Testis (tissue), 5 donors: ENCODE data around the gene PSMA5. TPM values are rescaled to one million over a fixed set of nuclear protein-coding genes. Genes with fewer than 3 reads are reported as not detected.
"Not testable (repeated sequence)": the region's sequence is repeated elsewhere in the genome, so short reads cannot be mapped to it uniquely, and the experiment has no call there.

Experiments used
- DNase-seq: peaks from one replicate; pipeline ENCODE4 v3.0.0-alpha.2; 2019
- H3K27ac ChIP-seq, 2 donors: fragments of 200-600 bp; sonication (generic); one replicate each; pipeline ENCODE4 v1.5.1; 2019
- H3K27me3 ChIP-seq: fragments of 200-600 bp; sonication (generic); one replicate; pipeline ENCODE4 v1.5.1; 2019
- H3K36me3 ChIP-seq: fragments of 200-600 bp; sonication (generic); one replicate; pipeline ENCODE4 v1.5.1; 2017; ENCODE audit warnings: low read depth; ENCODE audit errors: missing control alignments
- H3K4me1 ChIP-seq: fragments of 200-600 bp; sonication (generic); one replicate; pipeline ENCODE4 v1.5.1; 2019
- H3K4me3 ChIP-seq, 2 donors: fragments of 200-600 bp; sonication (generic); one replicate each; pipeline ENCODE4 v1.5.1; 2017 to 2019
- H3K9me3 ChIP-seq: fragments of 200-600 bp; sonication (generic); one replicate; pipeline ENCODE4 v1.5.1; 2017
- CTCF ChIP-seq, 3 experiments: fragments of 450-650 bp in 2 of 3; fragments of 200-600 bp in 1 of 3; sonication (generic) in 1 of 3; IDR thresholded peaks; one replicate each; pipeline ENCODE4 v1.5.1; 2016 to 2019; ENCODE audit warnings: antibody characterized with exemption in 3 of 3, mild to moderate bottlenecking in 2 of 3, moderate library complexity in 1 of 3
- POLR2A ChIP-seq: fragments of 450-650 bp; IDR thresholded peaks from one replicate; pipeline ENCODE4 v1.6.1; 2017; ENCODE audit warnings: antibody characterized with exemption, mild to moderate bottlenecking, moderate library complexity
- WGBS, 2 donors: methylation state at CpG; one replicate each; pipeline ENCODE4 v1.1.5; 2018; 5-methylcytosine and 5-hydroxymethylcytosine counted together
- intact Hi-C: fragments of 100-400 bp; cut with DNase I; formaldehyde crosslinking; loops from one replicate; pipeline ENCODE4 v1.15.1; 2023; ENCODE audit warnings: low total_unique reads
- long read RNA-seq, 2 donors: transcript quantifications; one replicate each; lab custom pipeline, GENCODE V29; 2026
- polyA plus RNA-seq: library from polyadenylated mRNA; stranded (reverse); fragments of 350-450 nt; fragmentation: Illumina TruSeq; extraction: RNeasy Lipid Tissue Mini Kit (QIAGEN cat#74804); gene quantifications from one replicate; pipeline ENCODE4 v1.2.3, GENCODE V29; 2014; ENCODE audit warnings: low read depth, low replicate concordance; ENCODE audit not compliant: insufficient read depth
- total RNA-seq, 2 donors: library from RNA; depleted of rRNA; stranded (reverse); fragments of >200 nt; gene quantifications; one replicate each; pipeline ENCODE4 v1.2.3, GENCODE V29; 2016

Gene PSMA5
- total RNA-seq: 10 to 100 TPM; 30.9 to 56.9 TPM
- polyA plus RNA-seq: 72.0 TPM
- long read RNA-seq, donor 1, transcript PSMA5-201 (9 exons, 3,729 nt): major isoform, 52 of 59 reads
- long read RNA-seq, donor 1, partial matches to known transcripts: 6 of 59 reads
- long read RNA-seq, donor 1, other reads (novel, unspliced or antisense): 0 of 59 reads
- long read RNA-seq, donor 2, transcript PSMA5-201 (9 exons, 3,729 nt): major isoform, 34 of 35 reads
- long read RNA-seq, donor 2, partial matches to known transcripts: 0 of 35 reads
- long read RNA-seq, donor 2, other reads (novel, unspliced or antisense): 0 of 35 reads

DNA sequence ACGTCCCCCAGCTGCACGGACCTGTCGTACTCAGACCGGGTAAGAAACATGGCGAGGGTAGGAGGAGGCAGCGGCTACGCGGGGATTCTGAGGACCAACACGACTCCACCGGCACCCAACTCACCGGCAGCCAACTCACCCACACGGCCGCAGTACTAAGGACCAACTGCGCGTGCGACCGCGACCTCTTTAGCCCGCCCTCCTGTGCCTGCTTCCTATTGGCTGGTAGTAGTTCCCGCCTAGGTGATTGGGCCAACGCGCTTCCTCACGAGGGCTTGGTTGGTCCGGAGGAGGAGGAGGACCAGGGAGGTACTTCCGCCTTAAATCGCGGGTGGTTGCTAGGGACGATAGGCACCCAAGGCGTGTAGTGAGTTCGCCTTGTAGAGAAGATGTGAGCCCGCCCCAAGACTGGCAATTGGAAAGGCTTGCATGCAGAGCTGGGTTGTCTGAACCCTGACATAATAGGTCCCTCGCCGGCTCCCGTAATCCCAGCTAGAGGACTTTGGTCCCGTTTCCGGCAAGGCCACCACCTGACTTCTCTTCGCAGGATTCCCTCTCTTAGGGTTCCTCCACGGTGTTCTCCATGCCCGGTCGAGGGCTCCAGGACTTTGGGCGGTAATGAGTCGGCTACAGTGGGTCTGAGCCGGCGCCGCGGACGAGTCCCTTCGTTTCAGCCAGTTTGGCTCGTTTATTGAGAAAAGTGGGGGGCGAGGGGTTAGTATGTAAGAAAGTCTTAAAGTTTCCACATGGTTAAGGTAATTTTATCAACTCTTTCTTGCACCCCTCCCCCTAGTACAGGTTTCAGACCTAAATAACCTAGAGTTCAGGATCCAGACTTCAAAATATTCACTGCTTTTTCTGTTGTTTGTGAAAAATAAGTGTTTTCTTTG, at the start of gene PSMA5:
TSS of gene PSMA5 (minus strand) at position 168 of the 890 bp plus-strand sequence. CDS start at position 50, 118 bp downstream.
- no peak for TF ChIP-seq CTCF (IDR thresholded peaks at IDR 0.05)
- no peak for TF ChIP-seq POLR2A
- 0% methylated on average over 35 to 45 of the region's 50 CpGs for WGBS, 2 donors
- H3K27me3 ChIP-seq: no peaks in the 10 kb centered on the region

DNA sequence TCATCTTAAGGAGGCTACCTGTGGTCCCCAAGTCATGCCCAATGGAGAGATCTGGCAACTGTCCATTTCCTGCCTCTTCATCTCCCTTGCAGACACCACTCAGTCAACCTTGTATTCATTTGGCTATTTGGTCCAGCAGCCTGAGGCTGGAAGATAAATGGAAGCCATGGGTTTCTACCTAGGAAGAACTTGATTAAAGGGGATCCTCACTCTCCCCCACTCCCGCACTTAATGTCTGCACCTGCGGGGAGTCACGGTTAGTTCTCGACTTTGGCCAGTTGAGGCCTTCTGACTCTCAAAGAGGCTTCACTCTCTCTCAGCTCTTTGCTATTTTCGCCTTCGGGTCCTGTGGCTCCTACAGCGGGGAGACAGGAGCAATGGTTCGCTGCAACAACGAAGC, 49.0 kb upstream of the PSMA5 start:
- DNase-seq: peak; percentile 1
- whole genome bisulfite sequencing, 2 donors: 86 to 87% methylated on average over 9 of the region's 9 CpGs
- Histone ChIP-seq H3K36me3 (no peaks in the 10 kb centered on the region), H3K27me3 (no peaks in the 10 kb centered on the region), H3K4me1 (peaks cover 3% of the 10 kb centered on the region), H3K27ac (no peak overlapping the region), H3K9me3 (no peaks in the 10 kb centered on the region), H3K4me3 (no peak overlapping the region)
- intact Hi-C loops: no loop called here
- TF ChIP-seq POLR2A (no peak), CTCF (IDR thresholded peaks at IDR 0.05) (no peak)

More for the DNA sequence above, at the start of gene PSMA5:
- intact Hi-C loops: no loop called here
- Histone ChIP-seq H3K4me1 (peaks cover 21% of the 10 kb centered on the region), H3K4me3 (peak within 1 kb of the TSS; percentile 78 to 86), H3K27ac (peak within 1 kb of the TSS; percentile 74 to 76), H3K9me3 (no peaks in the 10 kb centered on the region), H3K36me3 (no peaks in the 10 kb centered on the region)
- peak; percentile 99 for DNase-seq

GRCh38 chr1:109474697-109475096, 48.4 kb upstream of the PSMA5 start:
- H3K4me1 ChIP-seq: peaks cover 9% of the 10 kb centered on the region
- H3K9me3 ChIP-seq: no peaks in the 10 kb centered on the region
- no peaks in the 10 kb centered on the region for H3K36me3 ChIP-seq
- peak; percentile 9 for DNase-seq
- H3K4me3 ChIP-seq: no peak overlapping the region
- no peaks in the 10 kb centered on the region for H3K27me3 ChIP-seq
- TF ChIP-seq CTCF (IDR thresholded peaks at IDR 0.05): no peak
- TF ChIP-seq POLR2A: no peak
- no peak overlapping the region for H3K27ac ChIP-seq
- 89 to 90% methylated on average over 1 of the region's 1 CpG for WGBS, 2 donors
- intact Hi-C loops: no loop called here

DNA sequence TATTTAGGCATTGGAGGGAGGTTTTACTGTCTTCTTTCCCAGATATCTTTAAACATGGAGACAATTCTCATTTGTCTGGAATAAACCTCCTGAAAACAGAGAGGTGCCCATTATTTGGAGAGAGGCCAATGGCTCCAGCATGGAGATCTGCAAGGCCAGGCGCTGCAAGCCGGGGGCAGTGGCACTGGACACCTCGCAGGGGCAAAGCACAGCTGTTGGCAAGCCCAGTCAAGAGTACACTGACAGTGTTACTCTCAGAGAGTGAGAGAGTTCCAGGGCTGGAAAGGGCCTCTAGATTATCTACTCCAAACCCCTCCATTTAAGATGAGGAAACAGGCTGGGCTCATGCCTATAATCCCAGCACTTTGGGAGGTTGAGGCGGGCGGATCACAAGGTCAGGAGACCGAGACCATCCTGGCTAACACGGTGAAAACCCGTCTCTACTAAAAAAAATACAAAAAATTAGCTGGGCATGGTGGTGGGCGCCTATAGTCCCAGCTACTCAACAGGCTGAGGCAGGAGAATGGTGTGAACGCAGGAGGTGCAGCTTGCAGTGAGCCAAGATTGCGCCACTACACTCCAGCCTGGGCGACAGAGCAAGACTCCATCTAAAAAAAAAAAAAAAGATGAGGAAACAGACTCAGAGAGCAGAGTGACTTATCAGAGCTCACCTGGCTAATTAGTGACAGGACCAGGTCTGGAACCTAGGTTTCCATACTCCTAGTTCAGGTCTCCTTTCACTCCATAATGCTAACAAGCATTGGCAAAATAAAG, 47.2 kb upstream of the PSMA5 start:
- H3K36me3 ChIP-seq, H3K4me3 ChIP-seq, H3K27me3 ChIP-seq, H3K9me3 ChIP-seq, H3K27ac ChIP-seq, H3K4me1 ChIP-seq, intact Hi-C loops: not testable (repeated sequence)
- WGBS, 2 donors: 76 to 81% methylated on average over 12 of the region's 12 CpGs
- DNase-seq: peak; percentile 69

GRCh38 chr1:109472779-109473178, 46.5 kb upstream of the PSMA5 start:
- no peaks in the 10 kb centered on the region for H3K36me3 ChIP-seq
- intact Hi-C loops: no loop called here
- no peaks in the 10 kb centered on the region for H3K27me3 ChIP-seq
- 31 to 46% methylated on average over 3 of the region's 3 CpGs for WGBS, 2 donors
- H3K4me3 ChIP-seq: no peak overlapping the region
- no peak overlapping the region for H3K27ac ChIP-seq
- TF ChIP-seq CTCF (IDR thresholded peaks at IDR 0.05): no peak
- TF ChIP-seq POLR2A: no peak
- no peak for DNase-seq
- peaks cover 9% of the 10 kb centered on the region for H3K4me1 ChIP-seq
- no peaks in the 10 kb centered on the region for H3K9me3 ChIP-seq
